ENCODE results near the gene C1orf35. TPM values are rescaled to one million over a fixed set of nuclear protein-coding genes. Genes with fewer than 3 reads are reported as not detected.

Gene C1orf35
- total RNA-seq, 2 donors from 2014 or later, result 4.5 to 4.9 TPM

- no peak for DNase-seq (ENCODE audit: low spot score)
- TF ChIP-seq CTCF (IDR thresholded peaks at IDR 0.05), result no peak
- no peaks in the 10 kb centered on the region for H3K9me3 ChIP-seq
- peaks cover 0 to 2% of the 10 kb centered on the region in 2 donors for H3K4me1 ChIP-seq
- no peaks in the 10 kb centered on the region for H3K36me3 ChIP-seq
- no peak overlapping the region for H3K27ac ChIP-seq
- H3K4me3 ChIP-seq, result no peak overlapping the region
- no peaks in the 10 kb centered on the region for H3K27me3 ChIP-seq
Measured at GRCh38 chr1:228075801-228076271, 27.3 kb downstream of the C1orf35 start.

DNA sequence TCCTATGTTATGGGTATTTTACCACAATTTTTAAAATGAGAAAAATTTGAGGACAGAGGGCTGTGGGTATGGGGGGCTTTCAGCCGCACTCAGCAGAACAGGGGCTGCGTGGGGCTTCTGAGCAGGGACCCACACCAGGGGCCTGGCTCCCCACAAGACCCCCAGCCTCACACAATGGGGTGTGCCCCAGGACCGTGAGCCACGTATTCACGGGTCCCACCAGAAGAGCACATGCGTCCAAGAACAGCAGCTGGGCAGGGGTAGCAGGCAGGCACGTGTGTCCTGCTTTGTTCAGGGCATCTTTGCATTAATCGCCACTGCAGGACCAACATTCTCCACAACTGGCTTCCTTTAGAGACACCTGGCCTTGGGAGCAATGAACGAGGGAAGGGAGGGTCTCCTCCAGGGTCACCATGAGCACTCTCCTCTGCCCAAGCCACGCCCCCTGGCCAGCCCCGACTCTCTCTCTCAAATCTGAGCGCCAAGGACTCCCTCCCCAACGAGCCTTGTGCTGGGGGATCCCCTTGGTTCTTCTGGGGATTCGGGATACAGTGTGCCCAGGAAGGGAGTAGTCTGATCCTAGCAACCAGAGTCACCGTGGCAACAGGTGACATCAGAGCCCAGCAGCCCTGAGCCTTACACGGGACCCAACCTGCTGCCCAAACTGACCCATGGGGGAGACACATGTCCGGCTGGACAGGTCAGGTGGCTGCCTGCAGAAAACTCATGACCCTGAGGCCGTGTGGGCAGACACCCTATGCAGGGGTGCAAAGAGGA is 28.0 kb downstream of the C1orf35 start:
- DNase-seq (ENCODE audit: low spot score), result no peak
- Histone ChIP-seq H3K4me3 (no peak overlapping the region), H3K27ac (no peak overlapping the region), H3K9me3 (no peaks in the 10 kb centered on the region), H3K27me3 (no peaks in the 10 kb centered on the region), H3K36me3 (no peaks in the 10 kb centered on the region), H3K4me1 (no peaks in the 10 kb centered on the region)
- TF ChIP-seq CTCF (IDR thresholded peaks at IDR 0.05), result no peak

GRCh38 chr1:228073857-228074545 is 29.1 kb downstream of the C1orf35 start:
- Histone ChIP-seq H3K36me3 (no peaks in the 10 kb centered on the region), H3K4me3 (no peak overlapping the region), H3K27me3 (no peaks in the 10 kb centered on the region), H3K4me1 (no peaks in the 10 kb centered on the region), H3K9me3 (no peaks in the 10 kb centered on the region), H3K27ac (no peak overlapping the region)
- TF ChIP-seq CTCF (IDR thresholded peaks at IDR 0.05), result no peak
- no peak for DNase-seq (ENCODE audit: low spot score)

DNA sequence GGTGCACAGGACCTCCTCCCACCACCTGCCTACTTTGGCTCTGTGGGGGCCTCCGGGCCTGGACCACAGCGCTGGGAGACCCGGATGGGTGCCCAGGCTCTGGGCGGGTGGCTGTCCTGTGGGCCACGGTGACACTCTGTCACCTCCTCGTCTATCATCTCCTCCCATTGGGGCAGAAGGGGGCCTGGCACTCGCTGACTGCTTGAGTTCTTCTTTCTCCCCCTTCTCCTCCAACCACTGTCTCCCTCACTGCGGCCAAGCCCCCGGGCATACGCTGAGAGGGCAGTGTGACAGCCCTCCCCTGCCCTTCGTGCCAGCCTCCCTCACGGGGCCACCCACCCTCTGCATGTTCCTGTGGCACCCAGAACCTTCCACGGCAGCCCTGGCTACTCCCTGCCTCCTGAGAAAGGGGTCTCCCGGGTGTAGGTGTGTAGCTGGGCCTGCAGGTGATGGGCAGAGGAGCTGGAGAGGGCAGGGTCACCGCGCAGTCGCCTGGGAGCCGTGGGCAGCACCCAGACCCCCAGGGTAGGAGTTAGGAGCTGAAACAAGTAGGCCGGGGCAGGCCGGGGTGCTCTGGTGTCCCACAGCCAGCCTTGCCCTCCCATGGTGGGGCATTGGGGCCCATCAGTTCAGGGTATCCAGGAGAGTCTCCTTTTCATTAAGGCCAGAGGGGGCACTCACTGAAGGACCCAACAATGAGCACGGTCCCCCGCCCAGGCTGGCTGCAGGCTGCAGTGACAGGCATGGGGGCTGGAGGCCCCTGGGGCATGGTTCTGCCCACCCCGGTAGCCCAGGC is 29.9 kb downstream of the C1orf35 start:
- no peaks in the 10 kb centered on the region for H3K4me1 ChIP-seq
- no peak for TF ChIP-seq CTCF (IDR thresholded peaks at IDR 0.05)
- no peaks in the 10 kb centered on the region for H3K36me3 ChIP-seq
- DNase-seq (ENCODE audit: low spot score), result no peak
- no peak overlapping the region for H3K27ac ChIP-seq
- no peaks in the 10 kb centered on the region for H3K9me3 ChIP-seq
- peaks cover 0 to 1% of the 10 kb centered on the region in 2 donors for H3K27me3 ChIP-seq
- H3K4me3 ChIP-seq, result no peak overlapping the region

- no peak for TF ChIP-seq CTCF (IDR thresholded peaks at IDR 0.05)
- H3K36me3 ChIP-seq, result no peaks in the 10 kb centered on the region
- H3K27ac ChIP-seq, result no peak overlapping the region
- no peaks in the 10 kb centered on the region for H3K4me1 ChIP-seq
- no peak for DNase-seq (ENCODE audit: low spot score)
- H3K27me3 ChIP-seq, result peaks cover 0 to 4% of the 10 kb centered on the region in 2 donors
- H3K9me3 ChIP-seq, result no peaks in the 10 kb centered on the region
- no peak overlapping the region for H3K4me3 ChIP-seq
Measured at GRCh38 chr1:228072658-228073043, 30.5 kb downstream of the C1orf35 start.
